ENCODE results near the gene AKAP12.
A peak's percentile ranks its signal among the peaks of the same experiment; 100 is the strongest.

- TF ChIP-seq MAX (IDR thresholded peaks at IDR 0.05) = no peak
- TF ChIP-seq CTCF (IDR thresholded peaks at IDR 0.05) = peak; percentile 76
- no peak for TF ChIP-seq BHLHE40 (IDR thresholded peaks at IDR 0.05; ENCODE audit: low read depth, low read length)
- no peak for TF ChIP-seq FOSL2 (IDR thresholded peaks at IDR 0.05)
- no peak for TF ChIP-seq FOSL2 (CRISPR knock-in tag; IDR thresholded peaks at IDR 0.05)
- TF ChIP-seq SREBF2 (IDR thresholded peaks at IDR 0.05) = no peak
- TF ChIP-seq POLR2A (IDR thresholded peaks at IDR 0.05; ENCODE audit: low read length) = no peak
- no peak for TF ChIP-seq JUN (IDR thresholded peaks at IDR 0.05)
- no peak for TF ChIP-seq USF2 (IDR thresholded peaks at IDR 0.05)
- TF ChIP-seq JUNB (IDR thresholded peaks at IDR 0.05) = no peak
- TF ChIP-seq HOXA7 (CRISPR knock-in tag; IDR thresholded peaks at IDR 0.05) = no peak
Observed at GRCh38 chr6:151323791-151324487, 84.2 kb downstream of the AKAP12 start.
